NB4 (cell line): ENCODE measurements around the gene SIRT1.

Source experiments
- CTCF ChIP-seq: IDR thresholded peaks from one replicate; pipeline ENCODE4 v1.5.1; 2012; ENCODE audit warnings: low read depth, low read length
- MAX ChIP-seq: IDR thresholded peaks from 2 replicates; pipeline ENCODE4 v1.6.1; 2011; ENCODE audit warnings: low read depth, low read length
- POLR2A ChIP-seq: IDR thresholded peaks from 2 replicates; pipeline ENCODE4 v1.6.1; 2011; ENCODE audit warnings: mild to moderate bottlenecking; ENCODE audit not compliant: insufficient read length; ENCODE audit errors: extremely low read depth

GRCh38 chr10:67852761-67853160 is 31.7 kb upstream of the SIRT1 start:
- TF ChIP-seq POLR2A (no peak), CTCF (no peak), MAX (no peak)
